ENCODE results near the gene CCHCR1.

- TF ChIP-seq CTCF (optimal IDR thresholded peaks at IDR 0.05 in 1 of 3, IDR thresholded peaks at IDR 0.05 in 1 of 3, conservative IDR thresholded peaks at IDR 0.05 in 1 of 3; ENCODE audit: extremely low read depth in 1 of 3, insufficient read depth in 2 of 3, low read length in 3 of 3) (no peak), EZH2 (IDR thresholded peaks at IDR 0.05; ENCODE audit: low read length) (no peak)
Observed at GRCh38 chr6:31144970-31145340, 12.6 kb downstream of the CCHCR1 start.

Data from keratinocyte (primary cell).